ENCODE results near the gene HDAC8. TPM values are rescaled to one million over a fixed set of nuclear protein-coding genes. Genes with fewer than 3 reads are reported as not detected.

The HDAC8 gene
- total RNA-seq, 1 donor from 2014 or later = 27.0 TPM

DNA sequence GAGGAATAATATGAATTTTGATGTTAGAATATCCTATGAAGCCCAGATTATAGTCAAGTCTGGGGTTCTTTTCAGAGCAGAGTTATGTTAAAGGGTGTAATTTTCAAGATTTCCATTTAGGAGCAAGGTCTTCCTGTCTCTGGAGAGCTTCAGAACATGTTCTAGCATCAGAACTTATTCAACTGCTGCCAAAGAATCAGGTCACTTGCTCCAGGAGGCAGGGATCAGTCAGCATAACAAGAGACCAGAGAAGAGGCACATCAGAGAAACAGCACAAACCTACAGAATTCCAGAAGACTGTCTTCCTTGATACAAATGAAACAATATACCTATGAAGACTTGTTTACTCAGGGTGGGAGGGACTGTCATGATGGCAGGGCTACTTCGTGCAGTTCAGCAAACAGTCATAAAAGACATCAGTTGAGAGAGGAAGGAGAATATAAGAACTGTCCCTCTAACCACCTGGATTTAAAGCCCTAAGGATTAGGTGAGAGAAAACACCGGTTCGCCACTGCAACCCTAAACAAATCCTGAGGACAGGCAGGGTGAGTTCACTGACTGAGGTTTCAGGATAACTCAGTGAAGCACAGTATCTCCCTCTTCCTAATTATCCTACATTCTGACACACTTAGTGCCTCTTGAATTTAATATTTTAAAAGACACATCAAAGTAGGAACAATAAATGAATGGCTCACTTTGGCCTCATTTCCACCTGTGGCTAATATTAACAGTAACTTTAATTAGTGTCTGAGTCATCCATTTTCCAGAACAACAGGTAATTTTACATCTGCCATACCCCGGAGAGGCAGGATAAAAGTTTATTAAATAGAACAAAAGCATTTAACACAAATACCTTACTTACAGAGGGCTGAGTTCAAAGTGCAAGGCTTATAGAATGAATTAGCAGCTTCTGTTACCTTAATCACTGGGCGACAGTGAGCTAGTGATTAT is 93.0 kb downstream of the HDAC8 start:
- ATAC-seq (no peak), DNase-seq (no peak)
- Histone ChIP-seq H3K36me3 (no peaks in the 10 kb centered on the region), H3K27me3 (no peaks in the 10 kb centered on the region), H3K4me1 (no peaks in the 10 kb centered on the region), H3K9me3 (no peaks in the 10 kb centered on the region), H3K27ac (no peak overlapping the region), H3K4me3 (no peak overlapping the region)
- intact Hi-C loops (cut with DNase I) = no loop called here
- TF ChIP-seq, protein P1, sequence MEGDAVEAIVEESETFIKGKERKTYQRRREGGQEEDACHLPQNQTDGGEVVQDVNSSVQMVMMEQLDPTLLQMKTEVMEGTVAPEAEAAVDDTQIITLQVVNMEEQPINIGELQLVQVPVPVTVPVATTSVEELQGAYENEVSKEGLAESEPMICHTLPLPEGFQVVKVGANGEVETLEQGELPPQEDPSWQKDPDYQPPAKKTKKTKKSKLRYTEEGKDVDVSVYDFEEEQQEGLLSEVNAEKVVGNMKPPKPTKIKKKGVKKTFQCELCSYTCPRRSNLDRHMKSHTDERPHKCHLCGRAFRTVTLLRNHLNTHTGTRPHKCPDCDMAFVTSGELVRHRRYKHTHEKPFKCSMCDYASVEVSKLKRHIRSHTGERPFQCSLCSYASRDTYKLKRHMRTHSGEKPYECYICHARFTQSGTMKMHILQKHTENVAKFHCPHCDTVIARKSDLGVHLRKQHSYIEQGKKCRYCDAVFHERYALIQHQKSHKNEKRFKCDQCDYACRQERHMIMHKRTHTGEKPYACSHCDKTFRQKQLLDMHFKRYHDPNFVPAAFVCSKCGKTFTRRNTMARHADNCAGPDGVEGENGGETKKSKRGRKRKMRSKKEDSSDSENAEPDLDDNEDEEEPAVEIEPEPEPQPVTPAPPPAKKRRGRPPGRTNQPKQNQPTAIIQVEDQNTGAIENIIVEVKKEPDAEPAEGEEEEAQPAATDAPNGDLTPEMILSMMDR (IDR thresholded peaks at IDR 0.05) = no peak

DNA sequence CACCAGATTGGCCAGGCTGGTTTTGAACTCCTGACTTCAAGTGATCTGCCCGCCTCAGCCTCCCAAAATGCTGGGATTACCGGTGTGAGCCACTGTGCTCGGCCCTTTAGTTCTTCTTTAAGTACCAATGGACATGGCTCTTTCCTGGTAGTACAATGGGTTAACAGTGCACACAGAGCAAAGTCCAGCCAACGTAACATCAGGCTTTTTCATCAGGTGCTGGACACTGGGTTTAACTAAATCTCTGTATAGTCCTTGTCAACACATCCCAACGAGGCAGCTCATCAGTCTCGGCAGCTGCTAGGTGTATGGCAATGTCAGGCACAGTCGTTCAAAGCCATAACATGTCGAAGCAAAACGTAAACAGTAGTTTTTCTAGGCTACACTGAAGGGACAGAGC is 93.8 kb downstream of the HDAC8 start:
- no peak for DNase-seq
- H3K4me1 ChIP-seq = no peaks in the 10 kb centered on the region
- no peak overlapping the region for H3K27ac ChIP-seq
- no peaks in the 10 kb centered on the region for H3K27me3 ChIP-seq
- no peak overlapping the region for H3K4me3 ChIP-seq
- H3K9me3 ChIP-seq = no peaks in the 10 kb centered on the region
- H3K36me3 ChIP-seq = no peaks in the 10 kb centered on the region
- no peak for ATAC-seq
- intact Hi-C loops (cut with DNase I) = no loop called here
- TF ChIP-seq, protein P1 (IDR thresholded peaks at IDR 0.05) = no peak

DNA sequence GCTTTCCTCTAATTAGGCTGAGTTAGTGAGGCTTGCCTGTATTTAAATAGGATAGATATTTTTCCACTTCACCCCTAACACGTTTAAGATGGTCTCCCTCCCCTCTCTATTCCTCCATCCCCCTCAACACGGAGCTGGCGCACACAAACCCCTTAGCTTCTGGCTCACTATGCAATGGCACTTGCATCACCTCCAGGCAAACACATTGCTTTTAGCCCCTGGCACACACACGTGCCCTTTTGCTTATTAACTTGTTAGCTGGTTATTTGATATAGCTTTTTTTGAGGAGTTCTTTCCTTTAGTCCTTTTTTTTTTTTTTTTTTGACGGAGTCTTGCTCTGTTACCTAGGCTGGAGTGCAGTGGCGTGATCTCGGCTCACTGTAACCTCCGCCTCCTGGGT is 94.3 kb downstream of the HDAC8 start:
- Histone ChIP-seq H3K27me3 (no peaks in the 10 kb centered on the region), H3K9me3 (no peaks in the 10 kb centered on the region), H3K4me3 (no peak overlapping the region), H3K4me1 (no peaks in the 10 kb centered on the region), H3K27ac (no peak overlapping the region), H3K36me3 (no peaks in the 10 kb centered on the region)
- TF ChIP-seq, protein P1 (IDR thresholded peaks at IDR 0.05) = no peak
- no peak for ATAC-seq
- intact Hi-C loops (cut with DNase I) = no loop called here
- no peak for DNase-seq

DNA sequence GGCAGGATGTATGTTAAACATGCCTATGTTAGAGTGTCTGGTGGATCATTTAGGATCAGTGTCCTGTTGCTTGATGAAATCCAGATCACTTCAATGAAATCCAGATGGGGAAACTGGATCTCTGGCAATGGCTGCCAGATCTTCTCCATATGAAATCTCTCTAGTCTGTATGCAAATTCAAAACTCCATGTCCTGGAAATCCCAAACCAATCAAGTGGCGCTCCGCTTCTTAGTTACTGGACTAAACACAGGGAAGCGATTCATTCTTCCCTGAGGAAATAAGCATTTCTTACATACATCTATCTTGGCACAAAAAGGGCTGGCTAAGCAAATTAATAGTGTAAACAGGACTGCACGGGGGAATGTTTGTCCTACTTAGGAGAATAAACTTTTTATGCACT is 94.9 kb downstream of the HDAC8 start:
- ATAC-seq (no peak), DNase-seq (no peak)
- TF ChIP-seq, protein P1 (IDR thresholded peaks at IDR 0.05) = no peak
- Histone ChIP-seq H3K27me3 (no peaks in the 10 kb centered on the region), H3K4me1 (no peaks in the 10 kb centered on the region), H3K27ac (no peak overlapping the region), H3K36me3 (no peaks in the 10 kb centered on the region), H3K9me3 (no peaks in the 10 kb centered on the region), H3K4me3 (no peak overlapping the region)
- intact Hi-C loops (cut with DNase I) = no loop called here

DNA sequence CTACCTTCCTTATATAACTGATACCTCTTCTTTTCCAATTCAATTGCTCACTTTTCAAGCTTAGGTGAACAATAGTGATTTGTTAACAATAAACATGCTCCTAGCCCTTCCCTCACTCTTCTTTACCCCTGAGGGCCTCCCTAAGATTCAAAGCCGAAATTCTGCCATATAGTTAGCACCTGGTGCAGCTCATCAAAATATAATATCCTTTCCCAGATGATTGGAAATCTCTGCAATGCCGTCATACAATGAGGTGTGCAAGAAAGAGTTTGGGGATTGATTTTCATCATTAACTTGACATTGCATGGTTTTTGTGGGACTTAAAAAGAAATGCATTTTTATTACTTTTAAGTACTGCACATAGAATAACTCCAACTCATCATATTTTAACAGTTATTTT is 95.3 kb downstream of the HDAC8 start:
- Histone ChIP-seq H3K27ac (no peak overlapping the region), H3K9me3 (no peaks in the 10 kb centered on the region), H3K4me1 (no peaks in the 10 kb centered on the region), H3K27me3 (no peaks in the 10 kb centered on the region), H3K36me3 (no peaks in the 10 kb centered on the region), H3K4me3 (no peak overlapping the region)
- DNase-seq = no peak
- ATAC-seq = no peak
- TF ChIP-seq, protein P1 (IDR thresholded peaks at IDR 0.05) = no peak
- intact Hi-C loops (cut with DNase I) = no loop called here

Measured in upper lobe of right lung (tissue), 1 donor.